Superior temporal gyrus (tissue), 1 donor: ENCODE results near the gene CA12.
"Not testable (repeated sequence)": the region's sequence is repeated elsewhere in the genome, so short reads cannot be mapped to it uniquely, and the experiment has no call there.

Experiments
- DNase-seq: peaks from one replicate; pipeline ENCODE4 v3.0.0-alpha.2; 2016; ENCODE audit errors: extremely low spot score

The CA12 gene

GRCh38 chr15:63381301-63382204, at the start of gene CA12:
Gene CA12, minus strand, starts transcription at chr15:63381846. Its CDS starts 126 bp downstream, at chr15:63381720.
- no peak for DNase-seq

GRCh38 chr15:63430766-63431451, 49.3 kb upstream of the CA12 start:
- DNase-seq = no peak

DNA sequence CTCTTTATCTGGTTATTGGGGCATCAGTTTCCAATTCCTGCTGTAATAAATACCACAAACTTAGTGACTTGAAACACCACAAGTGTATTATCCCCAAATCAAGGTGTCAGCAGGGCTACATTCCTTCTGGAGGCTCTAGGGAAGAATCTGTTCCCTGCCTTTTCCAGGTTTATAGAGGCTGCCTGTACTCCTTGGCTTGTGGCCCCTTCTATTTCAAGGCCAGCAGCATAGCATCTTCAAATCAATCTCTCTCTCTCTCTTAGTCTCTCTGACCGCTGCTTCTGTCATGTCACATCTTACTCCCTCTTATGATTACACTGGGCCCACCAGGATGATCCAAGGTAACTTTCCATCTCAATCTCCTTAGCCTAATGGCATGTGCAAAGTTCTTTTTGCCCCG, 44.9 kb upstream of the CA12 start:
- no peak for DNase-seq

DNA sequence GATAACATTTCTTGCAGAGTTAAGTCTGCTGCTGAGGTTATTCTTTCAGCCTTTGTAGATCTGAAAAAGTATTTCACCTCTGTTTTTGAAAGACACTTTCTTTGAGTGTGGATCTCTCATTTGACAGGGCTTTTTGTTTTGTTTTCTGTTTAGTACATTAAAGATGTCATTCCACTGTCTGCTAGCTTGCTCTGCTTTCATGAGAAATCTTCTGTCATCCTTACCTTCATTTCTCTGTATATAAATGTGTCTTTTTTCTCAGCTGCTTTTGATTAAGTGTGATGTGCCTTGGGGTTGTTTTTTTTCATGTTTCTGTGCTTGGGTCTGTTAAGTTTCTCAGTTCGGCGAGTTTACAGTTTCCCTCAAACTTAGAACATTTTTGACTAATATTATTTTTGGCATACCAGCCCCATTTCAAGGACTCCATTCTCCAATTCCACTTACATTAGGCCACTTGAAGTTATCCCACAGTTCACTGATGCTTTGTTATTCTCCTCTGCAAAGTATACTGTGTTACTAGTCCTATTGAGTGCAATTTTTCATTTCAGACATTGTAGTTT, 43.9 kb upstream of the CA12 start:
- DNase-seq = no peak

DNA sequence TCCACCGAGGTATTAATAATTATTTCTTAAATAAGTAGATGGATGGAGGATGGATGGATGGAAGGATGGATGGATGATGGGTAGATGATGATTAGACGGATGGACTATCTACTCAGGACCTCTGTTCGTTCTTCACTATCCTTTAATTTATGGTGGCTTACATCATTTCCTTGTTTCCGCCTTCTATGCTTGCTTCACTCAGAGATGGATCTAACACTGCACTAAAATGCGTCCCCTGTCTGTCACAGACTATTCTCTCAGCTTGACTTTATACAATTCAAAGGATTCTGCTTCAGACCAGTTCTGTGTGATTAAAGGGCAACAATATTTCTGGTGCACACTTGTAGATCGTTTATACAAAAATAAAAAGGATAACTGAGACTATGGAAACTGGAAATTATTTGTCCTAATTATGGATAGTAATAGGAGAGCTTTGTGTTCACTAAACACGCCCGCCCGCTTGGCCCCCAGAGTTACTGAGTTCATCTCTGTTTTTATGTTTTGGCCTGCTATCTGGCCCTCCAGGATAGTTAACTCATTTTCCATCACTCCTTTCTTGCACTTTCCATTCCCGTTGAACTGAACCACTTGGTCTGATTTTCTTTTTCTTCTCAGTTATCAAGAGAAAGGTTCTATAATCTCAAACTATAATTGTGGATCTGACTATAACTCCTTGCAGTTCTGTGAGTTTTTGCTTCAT, 41.4 kb upstream of the CA12 start:
- no peak for DNase-seq

- DNase-seq = no peak
Observed at GRCh38 chr15:63421433-63421832, 39.8 kb upstream of the CA12 start.

- DNase-seq = no peak
Observed at GRCh38 chr15:63420333-63420747, 38.7 kb upstream of the CA12 start.

DNA sequence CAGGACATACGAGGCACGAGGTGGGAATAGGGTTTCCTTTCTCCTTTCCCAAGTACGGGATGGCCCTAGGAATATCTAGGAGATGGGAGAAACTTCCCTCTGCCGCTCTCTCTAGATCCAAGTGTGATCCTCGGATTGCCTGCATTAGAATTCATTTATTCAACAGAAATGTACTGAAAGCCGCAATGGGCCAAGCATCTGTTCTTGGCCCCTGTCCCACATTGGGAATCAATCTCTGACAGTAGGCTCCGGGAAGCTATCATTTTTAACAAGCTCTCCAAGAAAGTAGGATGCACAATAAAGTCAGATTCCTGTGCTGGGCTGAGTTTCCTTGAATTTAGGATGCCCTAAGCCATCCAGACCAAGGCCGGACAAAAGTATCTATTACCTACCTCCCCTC, 37.2 kb upstream of the CA12 start:
- DNase-seq = no peak

GRCh38 chr15:63417721-63418120, 36.1 kb upstream of the CA12 start:
- no peak for DNase-seq

GRCh38 chr15:63417274-63417673, 35.6 kb upstream of the CA12 start:
- not testable (repeated sequence) for DNase-seq

DNA sequence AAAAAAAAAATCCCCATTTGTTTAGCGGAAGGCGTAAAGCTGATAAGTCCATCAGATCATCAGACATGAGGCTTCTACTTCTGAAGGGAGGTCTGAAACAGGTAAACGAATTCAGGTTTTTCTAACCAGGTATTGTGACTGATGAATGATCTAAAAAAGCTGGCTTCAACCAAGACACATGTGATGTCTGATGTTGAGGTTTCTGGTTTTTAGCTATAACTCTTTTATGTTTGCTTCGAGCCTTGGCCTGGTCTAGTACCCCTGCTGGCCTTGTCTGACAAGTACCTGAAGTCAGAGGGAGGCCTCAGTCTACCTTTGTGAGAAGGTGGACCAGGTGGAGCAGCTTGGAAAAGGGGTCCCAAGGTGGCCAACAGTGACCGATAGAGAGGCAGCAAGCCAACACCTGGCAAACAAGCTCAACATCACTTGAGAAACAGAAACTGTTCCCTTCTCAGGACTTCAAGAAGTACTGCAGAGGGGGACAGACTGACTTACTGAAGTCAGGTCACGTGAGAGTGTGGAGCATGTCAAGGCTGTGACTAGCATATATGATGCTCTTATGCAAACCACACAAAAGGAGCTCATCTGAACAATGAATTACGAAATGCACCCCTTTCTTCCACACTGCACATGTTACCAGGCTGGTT, 33.0 kb upstream of the CA12 start:
- DNase-seq = no peak

DNA sequence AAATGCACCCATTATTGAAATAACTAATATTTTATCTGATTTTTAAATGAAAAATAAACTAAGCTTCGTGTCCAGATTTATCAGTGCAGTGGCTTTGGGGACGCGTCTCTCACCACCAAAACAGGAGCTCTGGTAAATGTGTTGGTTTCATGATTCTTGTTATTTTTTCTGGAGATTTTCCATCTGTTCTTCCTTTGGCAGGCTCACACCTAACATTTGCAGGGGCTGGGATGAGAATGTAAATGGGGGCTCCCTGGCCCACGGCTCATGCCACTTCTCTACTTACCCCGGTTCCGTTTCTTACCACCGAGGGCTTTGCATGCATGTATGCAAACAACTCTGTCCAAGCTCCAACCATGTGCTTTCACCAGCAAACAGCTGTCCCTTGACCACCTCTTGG, 30.9 kb upstream of the CA12 start:
- DNase-seq = no peak

DNA sequence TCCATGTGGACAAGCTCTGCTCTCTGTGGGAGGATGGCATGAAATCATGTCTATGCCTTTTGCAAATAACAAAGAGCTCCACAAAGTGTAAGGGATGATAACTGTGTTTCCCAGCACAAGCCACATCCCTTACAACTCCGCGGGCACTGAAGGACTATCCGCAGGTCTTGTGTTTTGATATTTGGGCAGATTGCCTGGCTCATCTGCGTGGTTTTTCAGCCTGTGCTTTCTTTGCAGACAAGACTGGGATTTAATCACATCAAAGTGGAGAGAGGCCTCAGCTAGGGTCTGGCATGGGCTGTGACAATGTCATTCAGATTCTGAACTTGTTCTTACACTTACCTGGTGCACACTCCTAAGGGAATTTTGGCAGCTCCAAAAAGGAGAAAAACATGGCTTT, 30.2 kb upstream of the CA12 start:
- DNase-seq = no peak

DNA sequence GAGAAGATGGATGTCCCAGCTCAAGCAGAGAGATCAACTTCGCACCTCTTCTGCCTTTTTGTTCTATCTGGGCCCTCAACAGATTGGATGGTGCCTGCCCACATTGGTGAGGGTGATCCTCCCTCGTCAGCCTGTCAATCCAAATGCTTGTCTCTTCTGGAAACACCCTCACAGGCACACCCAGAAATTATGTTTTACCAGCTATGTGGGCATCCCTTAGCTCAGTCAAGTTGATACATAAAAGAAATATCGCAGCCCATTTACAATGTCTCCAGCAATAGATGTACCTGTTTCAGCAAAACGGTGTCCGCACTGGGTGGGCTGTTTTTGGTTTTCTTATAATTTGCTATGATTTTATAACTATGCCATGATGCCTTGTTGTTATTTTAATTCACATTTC, 27.5 kb upstream of the CA12 start:
- DNase-seq = no peak

DNA sequence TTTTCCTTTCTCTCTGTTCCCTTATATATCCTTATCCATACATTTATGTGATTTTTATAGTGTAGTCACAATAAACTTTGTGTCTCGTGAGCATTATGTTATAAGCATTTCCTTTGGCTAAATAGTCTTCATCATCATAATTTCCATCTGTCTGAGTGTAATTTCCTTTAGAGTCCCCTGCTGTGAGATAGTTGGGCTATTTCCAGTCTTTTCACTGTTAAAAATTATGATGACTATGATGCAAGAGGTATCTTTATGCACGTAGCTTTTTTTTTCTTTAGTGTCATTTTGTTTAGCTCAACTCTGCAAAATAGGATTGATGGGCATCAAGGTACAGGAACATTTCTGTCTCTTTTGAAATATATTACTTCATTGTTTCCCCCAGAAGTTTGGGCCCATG, 26.9 kb upstream of the CA12 start:
- no peak for DNase-seq

GRCh38 chr15:63407612-63408011, 26.0 kb upstream of the CA12 start:
- DNase-seq = no peak

- no peak for DNase-seq
Observed at GRCh38 chr15:63405683-63406390, 24.2 kb upstream of the CA12 start.

DNA sequence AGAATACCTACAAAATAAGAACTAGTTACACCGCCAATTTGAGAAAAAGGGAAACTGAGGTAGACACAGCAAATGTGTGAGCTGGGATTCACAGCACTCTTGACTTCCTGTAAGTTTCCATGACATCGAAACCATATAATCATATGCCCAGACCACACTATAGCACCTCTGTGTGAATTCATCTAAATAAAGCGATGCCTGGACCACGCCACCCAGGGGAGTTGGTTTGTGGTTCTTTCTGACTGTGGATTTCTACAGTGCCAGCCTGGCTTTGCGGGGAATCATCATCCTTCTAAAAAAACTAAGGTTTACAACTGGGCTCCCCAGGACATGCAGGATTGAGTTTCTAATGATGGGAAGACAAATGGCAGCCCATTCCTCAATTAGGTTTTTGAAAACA, 23.5 kb upstream of the CA12 start:
- no peak for DNase-seq

DNA sequence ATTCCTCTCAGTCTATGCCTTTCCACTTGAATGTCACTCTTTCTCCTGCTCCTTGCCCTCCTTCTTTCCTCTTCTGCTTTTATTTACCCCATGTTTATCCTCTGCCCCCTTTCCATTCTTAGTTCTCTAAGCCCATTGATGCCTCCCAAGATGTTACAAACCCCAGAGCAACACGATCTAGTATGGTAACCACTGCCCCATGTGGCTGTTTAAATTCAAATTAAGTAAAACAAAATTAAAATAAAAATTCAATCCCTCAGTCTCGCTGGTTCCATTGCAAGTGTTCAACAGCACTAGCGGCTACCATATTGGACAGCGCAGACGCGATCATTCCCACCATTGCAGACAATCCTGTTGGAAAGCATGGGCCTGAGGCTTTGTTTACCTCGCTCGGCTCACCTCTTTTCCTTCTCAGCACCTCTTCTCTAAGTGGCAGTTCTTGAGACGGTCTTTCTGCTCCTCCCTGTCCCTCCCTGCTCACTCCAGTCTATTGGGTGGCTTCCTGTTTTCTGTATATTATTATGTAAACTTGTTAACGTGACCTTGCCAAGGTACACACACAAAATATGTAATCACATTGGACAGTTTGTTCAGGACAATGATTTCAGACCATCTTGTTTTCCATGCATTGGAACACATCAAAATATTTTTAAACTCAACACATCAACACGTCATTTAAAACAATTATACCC, 21.8 kb upstream of the CA12 start:
- DNase-seq = no peak

- DNase-seq = peak; percentile 85
Observed at GRCh38 chr15:63402498-63403253, 21.0 kb upstream of the CA12 start.
